Endothelial cell of umbilical vein (primary cell): ENCODE measurements around the gene GPX7. TPM values are rescaled to one million over a fixed set of nuclear protein-coding genes. Genes with fewer than 3 reads are reported as not detected.

ENCODE experiments used
- BruUV-seq: library from RNA; stranded (reverse); fragments of 400-500 nt; replicated peaks from 2 replicates; lab custom pipeline; 2021; lab: Mats Ljungman, UMichigan
- CTCF ChIA-PET: fragments of 300-600, 350-600 bp; sonication (Branson Sonifier 250); formaldehyde crosslinking; loops from one replicate; lab custom pipeline; 2021; ENCODE audit warnings: antibody characterized with exemption, inconsistent platforms; lab: Charles Lee
- POLR2A ChIA-PET: fragments of 300-600, 350-600 bp; sonication (Branson Sonifier 250); formaldehyde crosslinking; loops from one replicate; lab custom pipeline; 2021; ENCODE audit warnings: antibody characterized with exemption, inconsistent platforms; lab: Charles Lee
- DNase-seq: peaks from one replicate; pipeline ENCODE4 v3.0.0-alpha.2; 2011; ENCODE audit warnings: low read depth, low spot score
- FAIRE-seq: peaks from 2 replicates; lab custom pipeline; 2011; peaks lifted over from hg19 to GRCh38; lab: Jason Lieb, UNC
- H2AFZ ChIP-seq: 2 replicates; pipeline ENCODE4 v1.6.0; 2012; ENCODE audit warnings: low read depth, low read length, control low read depth, inconsistent platforms
- H3K27ac ChIP-seq: 2 replicates; pipeline ENCODE4 v1.5.1; 2011; ENCODE audit warnings: low read depth, mild to moderate bottlenecking, control low read depth, low read length, moderate library complexity; ENCODE audit not compliant: insufficient read depth
- H3K27me3 ChIP-seq, 2 experiments: 2 replicates each; pipeline versions ENCODE4 v1.6.0 to v1.6.1; 2011; ENCODE audit warnings: low read length in 2 of 2, mixed read lengths in 1 of 2; ENCODE audit not compliant: control insufficient read depth in 2 of 2, insufficient read depth in 2 of 2
- H3K36me3 ChIP-seq, 2 experiments: 2 replicates in 1 of 2; 3 replicates in 1 of 2; pipeline ENCODE4 v1.5.1; 2011; ENCODE audit warnings: low read length in 2 of 2, mild to moderate bottlenecking in 1 of 2, moderate library complexity in 1 of 2; ENCODE audit not compliant: control insufficient read depth in 2 of 2, insufficient read depth in 2 of 2; ENCODE audit errors: extremely low read depth in 1 of 2
- H3K4me1 ChIP-seq: 3 replicates; pipeline ENCODE4 v1.5.1; 2011; ENCODE audit warnings: mild to moderate bottlenecking, low read length; ENCODE audit not compliant: control insufficient read depth, insufficient read depth; ENCODE audit errors: extremely low read depth
- H3K4me2 ChIP-seq: 2 replicates; pipeline ENCODE4 v1.6.1; 2011; ENCODE audit warnings: low read length, control low read depth, mixed read lengths; ENCODE audit not compliant: insufficient read depth
- H3K4me3 ChIP-seq, 3 experiments: fragments of 200-600 bp in 1 of 3; sonication (generic), shearing (Covaris generic) in 1 of 3; replicated peaks in 1 of 3; 2 replicates each; pipeline ENCODE4 v1.5.1; 2011 to 2016; ENCODE audit warnings: control low read depth in 3 of 3, low read length in 3 of 3, mild to moderate bottlenecking in 2 of 3, inconsistent platforms in 1 of 3, low read depth in 1 of 3, moderate library complexity in 1 of 3; ENCODE audit not compliant: insufficient read depth in 1 of 3
- H3K79me2 ChIP-seq: 2 replicates; pipeline ENCODE4 v1.6.0; 2012; ENCODE audit warnings: low read length, inconsistent platforms; ENCODE audit not compliant: control insufficient read depth, insufficient read depth
- H3K9ac ChIP-seq: replicated peaks from 2 replicates; pipeline ENCODE3; 2011; ENCODE audit warnings: low read length, control low read depth; ENCODE audit not compliant: insufficient read depth; ENCODE audit errors: extremely low read depth
- H3K9me1 ChIP-seq: replicated peaks from 3 replicates; pipeline ENCODE4 v1.6.0; 2011; ENCODE audit warnings: mild to moderate bottlenecking, low read length; ENCODE audit not compliant: control insufficient read depth, insufficient read depth; ENCODE audit errors: extremely low read depth
- H3K9me3 ChIP-seq: replicated peaks from 2 replicates; pipeline ENCODE4 v1.5.1; 2012; ENCODE audit warnings: low read length, inconsistent platforms; ENCODE audit not compliant: control insufficient read depth, insufficient read depth
- H4K20me1 ChIP-seq: replicated peaks from 2 replicates; pipeline ENCODE3; 2011; ENCODE audit warnings: mild to moderate bottlenecking, low read length; ENCODE audit not compliant: control insufficient read depth, insufficient read depth; ENCODE audit errors: extremely low read depth
- EZH2 ChIP-seq: IDR thresholded peaks from 2 replicates; pipeline ENCODE4 v1.6.1; 2012; ENCODE audit warnings: borderline replicate concordance, low read depth, mild to moderate bottlenecking, moderate library complexity, low read length, inconsistent platforms; ENCODE audit not compliant: severe bottlenecking
- FOS ChIP-seq: IDR thresholded peaks from 2 replicates; pipeline ENCODE4 v1.6.1; 2011; ENCODE audit warnings: mild to moderate bottlenecking, low read length, moderate library complexity, borderline replicate concordance; ENCODE audit not compliant: insufficient read depth
- GATA2 ChIP-seq: IDR thresholded peaks from 2 replicates; pipeline ENCODE4 v1.7.0; 2011; ENCODE audit warnings: low read depth, mild to moderate bottlenecking, moderate library complexity, mixed read lengths, low read length; ENCODE audit not compliant: insufficient read length, insufficient read depth
- JUN ChIP-seq: IDR thresholded peaks from 2 replicates; pipeline ENCODE4 v1.6.1; 2011; ENCODE audit warnings: borderline replicate concordance, low read depth; ENCODE audit not compliant: insufficient read length, insufficient read depth
- MYC ChIP-seq: IDR thresholded peaks from one replicate; pipeline ENCODE4 v1.6.1; 2011; ENCODE audit warnings: mild to moderate bottlenecking, low read depth, low read length
- POLR2A ChIP-seq: IDR thresholded peaks from 2 replicates; pipeline ENCODE4 v1.6.1; 2012; ENCODE audit warnings: low read depth, mild to moderate bottlenecking, control low read depth, low read length
- POLR2AphosphoS5 ChIP-seq: IDR thresholded peaks from 2 replicates; pipeline ENCODE4 v1.6.1; 2012; ENCODE audit warnings: low read depth, mild to moderate bottlenecking, control low read depth, low read length, moderate library complexity; ENCODE audit not compliant: insufficient read depth
- dilution Hi-C: fragments of 300-500 bp; cut with MboI; formaldehyde crosslinking; loops from one replicate; pipeline ENCODE4 v1.15.0; 2019; ENCODE audit warnings: low sequenced_read_pairs; ENCODE audit not compliant: extremely low pct_ligation_motif_present
- intact Hi-C: fragments of 100-400 bp; cut with micrococcal nuclease; formaldehyde crosslinking; loops from one replicate; pipeline ENCODE4 v1.10.0; 2022
- polyA plus RNA-seq, 4 experiments: library from polyadenylated mRNA; depleted of rRNA in 3 of 4; stranded (reverse) in 3 of 4; unstranded in 1 of 4; fragments of >200 nt; gene quantifications; 2 replicates each; pipeline versions ENCODE4 v1.2.1 to v1.2.3, GENCODE V29; 2011 to 2012; ENCODE audit warnings: missing spikeins in 1 of 4
- total RNA-seq: library from RNA; stranded (reverse); gene quantifications from 2 replicates; pipeline ENCODE4 v1.2.3, GENCODE V29; 2021
- TF ChIP-seq, protein P1 (sequence below), 2 donors: IDR thresholded peaks; 1 replicate in 1 of 2; 2 replicates in 1 of 2; pipeline ENCODE4 v1.5.1; 2011; ENCODE audit warnings: low read length in 2 of 2, mild to moderate bottlenecking in 2 of 2, moderate library complexity in 2 of 2, control low read depth in 1 of 2, inconsistent platforms in 1 of 2, low read depth in 1 of 2; ENCODE audit not compliant: insufficient read depth in 1 of 2; ENCODE audit errors: extremely low read depth in 1 of 2
- TF ChIP-seq, protein P2 (sequence below): IDR thresholded peaks from 2 replicates; pipeline ENCODE4 v1.6.1; 2011; ENCODE audit not compliant: insufficient read depth, insufficient read length

The GPX7 gene
- total and polyA plus RNA-seq, 2 donors (not counting 3 experiments of a cell fraction or from before 2014, with no cell fraction given), result 8.9 to 25.7 TPM

DNA sequence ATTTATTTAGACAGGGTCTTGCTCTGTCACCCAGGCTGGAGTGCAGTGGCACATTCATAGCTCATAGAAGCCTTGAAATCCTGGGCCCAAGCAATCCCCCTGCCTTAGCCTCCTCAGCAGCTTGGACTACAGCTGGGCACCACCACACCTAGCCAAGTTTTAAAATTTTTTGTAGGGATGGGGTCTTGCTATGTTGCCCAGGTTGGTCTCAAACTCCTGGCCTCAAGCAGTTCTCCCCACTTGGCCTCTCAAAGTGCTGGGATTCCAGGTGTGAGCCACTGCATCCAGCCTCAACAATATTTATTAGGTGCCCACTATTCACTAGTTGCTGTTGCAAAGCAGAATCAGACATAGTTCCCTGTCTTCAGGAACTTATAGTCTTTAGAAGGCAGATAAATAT, 14.1 kb upstream of the GPX7 start:
- Histone ChIP-seq H3K27ac (no peak overlapping the region), H3K36me3 (no peaks in the 10 kb centered on the region), H3K4me1 (no peaks in the 10 kb centered on the region), H3K9me3 (no peaks in the 10 kb centered on the region), H4K20me1 (no peaks in the 10 kb centered on the region), H3K4me2 (no peak overlapping the region), H3K9me1 (no peaks in the 10 kb centered on the region), H3K27me3 (peaks cover 13 to 21% of the 10 kb centered on the region in 2 experiments), H3K79me2 (no peaks in the 10 kb centered on the region), H3K9ac (no peak overlapping the region), H2AFZ (no peak overlapping the region), H3K4me3 (no peak overlapping the region)
- ChIA-PET CTCF (no interaction called here), POLR2A (no interaction called here)
- TF ChIP-seq POLR2A, result no peak
- no peak for TF ChIP-seq FOS
- TF ChIP-seq, protein P1, sequence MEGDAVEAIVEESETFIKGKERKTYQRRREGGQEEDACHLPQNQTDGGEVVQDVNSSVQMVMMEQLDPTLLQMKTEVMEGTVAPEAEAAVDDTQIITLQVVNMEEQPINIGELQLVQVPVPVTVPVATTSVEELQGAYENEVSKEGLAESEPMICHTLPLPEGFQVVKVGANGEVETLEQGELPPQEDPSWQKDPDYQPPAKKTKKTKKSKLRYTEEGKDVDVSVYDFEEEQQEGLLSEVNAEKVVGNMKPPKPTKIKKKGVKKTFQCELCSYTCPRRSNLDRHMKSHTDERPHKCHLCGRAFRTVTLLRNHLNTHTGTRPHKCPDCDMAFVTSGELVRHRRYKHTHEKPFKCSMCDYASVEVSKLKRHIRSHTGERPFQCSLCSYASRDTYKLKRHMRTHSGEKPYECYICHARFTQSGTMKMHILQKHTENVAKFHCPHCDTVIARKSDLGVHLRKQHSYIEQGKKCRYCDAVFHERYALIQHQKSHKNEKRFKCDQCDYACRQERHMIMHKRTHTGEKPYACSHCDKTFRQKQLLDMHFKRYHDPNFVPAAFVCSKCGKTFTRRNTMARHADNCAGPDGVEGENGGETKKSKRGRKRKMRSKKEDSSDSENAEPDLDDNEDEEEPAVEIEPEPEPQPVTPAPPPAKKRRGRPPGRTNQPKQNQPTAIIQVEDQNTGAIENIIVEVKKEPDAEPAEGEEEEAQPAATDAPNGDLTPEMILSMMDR (IDR thresholded peaks at IDR 0.05; ENCODE audit: extremely low read depth in 1 of 2, insufficient read depth in 1 of 2, low read depth in 1 of 2, low read length in 2 of 2), result no peak
- no peak for TF ChIP-seq MYC
- no peak for TF ChIP-seq POLR2AphosphoS5
- intact Hi-C loops (no loop called here), dilution Hi-C loops (no loop called here)
- DNase-seq (no peak), FAIRE-seq (no peak)
- no TSS peak for BruUV-seq

DNA sequence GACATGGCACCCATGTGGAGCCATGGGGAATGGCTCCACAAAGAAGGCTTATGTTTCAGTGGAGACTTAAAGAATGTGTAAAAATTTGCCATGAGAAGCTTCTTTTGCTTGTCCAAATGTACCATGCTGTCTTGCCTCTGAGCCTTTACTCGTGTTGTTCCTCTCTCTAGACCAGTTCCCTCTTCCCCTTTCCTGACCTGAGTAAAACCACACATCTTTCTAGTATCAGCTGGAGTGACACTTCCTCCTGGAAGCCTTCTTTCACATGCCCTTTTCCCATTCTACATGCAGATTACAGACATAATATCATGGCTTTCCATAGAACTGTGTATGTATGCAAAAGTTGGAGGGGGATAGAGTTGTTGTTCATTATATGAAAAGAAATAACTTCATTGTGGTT, 13.6 kb upstream of the GPX7 start:
- no peak for FAIRE-seq
- intact Hi-C loops (no loop called here), dilution Hi-C loops (no loop called here)
- no peaks in the 10 kb centered on the region for H3K9me3 ChIP-seq
- no peak overlapping the region for H3K27ac ChIP-seq
- H3K36me3 ChIP-seq, result no peaks in the 10 kb centered on the region
- H3K4me1 ChIP-seq, result no peaks in the 10 kb centered on the region
- no peak overlapping the region for H2AFZ ChIP-seq
- H3K4me2 ChIP-seq, result no peak overlapping the region
- H3K9ac ChIP-seq, result no peak overlapping the region
- H3K9me1 ChIP-seq, result no peaks in the 10 kb centered on the region
- TF ChIP-seq JUN, result no peak
- TF ChIP-seq, protein P2, sequence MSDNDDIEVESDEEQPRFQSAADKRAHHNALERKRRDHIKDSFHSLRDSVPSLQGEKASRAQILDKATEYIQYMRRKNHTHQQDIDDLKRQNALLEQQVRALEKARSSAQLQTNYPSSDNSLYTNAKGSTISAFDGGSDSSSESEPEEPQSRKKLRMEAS, result no peak
- no peak for TF ChIP-seq POLR2A
- TF ChIP-seq, protein P1 (IDR thresholded peaks at IDR 0.05; ENCODE audit: extremely low read depth in 1 of 2, insufficient read depth in 1 of 2, low read depth in 1 of 2, low read length in 2 of 2), result no peak
- TF ChIP-seq POLR2AphosphoS5, result no peak
- no peak for TF ChIP-seq GATA2
- TF ChIP-seq MYC, result no peak
- TF ChIP-seq EZH2, result no peak
- H3K79me2 ChIP-seq, result no peaks in the 10 kb centered on the region
- H3K27me3 ChIP-seq, result peaks cover 10 to 21% of the 10 kb centered on the region in 2 experiments
- ChIA-PET CTCF (no interaction called here), POLR2A (no interaction called here)
- no peaks in the 10 kb centered on the region for H4K20me1 ChIP-seq
- DNase-seq, result no peak
- no TSS peak for BruUV-seq
- H3K4me3 ChIP-seq, result no peak overlapping the region
